Breast epithelium (tissue), 3 donors: Measurements from ENCODE around the gene GLB1L2.

Experiments
- POLR2A ChIP-seq: fragments of 450-650 bp; IDR thresholded peaks from one replicate; pipeline ENCODE4 v1.6.1; 2016; ENCODE audit warnings: antibody characterized with exemption, mild to moderate bottlenecking, moderate library complexity
- POLR2AphosphoS5 ChIP-seq, 3 donors: sonication (generic); formaldehyde crosslinking; IDR thresholded peaks; one replicate each; pipeline ENCODE4 v1.6.1; 2017; ENCODE audit warnings: antibody characterized with exemption in 3 of 3

- no peak for TF ChIP-seq POLR2AphosphoS5 (IDR thresholded peaks at IDR 0.05)
- no peak for TF ChIP-seq POLR2A
These were observed 65.7 kb downstream of the GLB1L2 start for GRCh38 chr11:134397304-134398078.
